SK-N-MC (cell line): ENCODE results near the gene EPHA8.

Source experiments
- EZH2 ChIP-seq: fragments of 200-600 bp; sonication (generic); IDR thresholded peaks from one replicate; pipeline ENCODE4 v1.6.1; 2017; ENCODE audit warnings: antibody characterized with exemption
- POLR2AphosphoS5 ChIP-seq: IDR thresholded peaks from 2 replicates; pipeline ENCODE4 v1.6.1; 2012; ENCODE audit warnings: mild to moderate bottlenecking, low read depth, low read length, borderline replicate concordance

DNA sequence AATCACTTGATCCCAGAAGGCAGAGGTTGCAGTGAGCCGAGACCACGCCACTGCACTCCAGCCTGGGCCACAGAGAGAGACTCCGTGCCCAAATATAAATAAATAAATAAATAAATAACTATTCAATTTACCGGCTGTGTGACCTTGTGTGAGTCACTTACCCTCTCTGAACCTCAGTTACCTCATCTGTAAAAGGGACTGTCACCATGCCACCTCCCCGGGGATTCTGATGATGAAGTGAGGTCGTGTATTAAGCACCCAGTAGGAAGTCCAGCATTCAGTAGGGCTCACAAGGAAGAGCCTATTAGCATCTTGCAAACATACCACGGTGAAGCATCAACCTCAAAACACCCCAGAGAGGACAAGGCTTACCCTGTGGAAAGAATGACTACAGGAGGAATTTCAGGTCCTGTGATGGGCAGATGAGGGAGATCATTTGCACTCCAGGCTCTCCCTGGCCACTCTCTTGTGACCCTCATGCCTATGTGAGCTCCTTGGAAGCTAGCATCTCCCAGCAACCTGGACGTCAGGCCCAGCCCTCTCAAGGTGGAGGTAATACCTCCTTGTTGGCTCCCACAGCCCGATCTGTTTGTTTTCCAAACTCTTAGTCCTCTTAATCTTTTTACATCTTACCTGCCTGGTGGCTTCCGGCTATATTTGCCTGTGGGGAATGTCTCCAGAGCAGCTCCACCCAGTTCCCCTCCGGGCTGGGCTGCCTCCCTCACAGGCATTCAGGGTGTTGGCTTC lies 65.6 kb downstream of the EPHA8 start:
- no peak for TF ChIP-seq EZH2
- TF ChIP-seq POLR2AphosphoS5: no peak
